HG03558 (cell line): ENCODE results near the gene PHLDB3.
"Not testable (repeated sequence)": the region's sequence is repeated elsewhere in the genome, so short reads cannot be mapped to it uniquely, and the experiment has no call there.

Source experiments
- ATAC-seq: cut with Tn5 transposase; IDR thresholded peaks from one replicate; pipeline ENCODE4 v1.9.1; 2021; ENCODE audit warnings: moderate number of reproducible peaks; ENCODE audit not compliant: unreplicated experiment; ENCODE audit errors: extremely low read depth

Gene PHLDB3

DNA sequence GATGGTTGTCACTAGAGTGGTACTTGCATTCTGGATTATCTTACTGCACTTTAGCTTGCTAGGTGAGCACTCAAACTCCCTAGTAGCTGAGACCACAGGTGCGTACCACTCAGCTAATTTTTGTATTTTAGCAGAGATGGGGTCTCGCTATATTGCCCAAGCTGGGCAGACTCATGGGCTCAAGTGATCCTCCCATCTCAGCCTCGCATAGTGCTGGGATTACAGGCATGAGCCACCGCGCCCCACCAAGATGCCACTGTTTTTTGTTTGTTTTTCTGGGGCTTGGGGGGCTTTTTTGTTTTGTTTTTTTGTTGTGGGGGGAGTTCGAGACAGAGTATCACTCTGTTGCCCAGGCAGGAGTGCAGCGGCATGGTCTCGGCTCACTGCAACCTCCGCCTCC lies 56.9 kb downstream of the PHLDB3 start:
- no peak for ATAC-seq

GRCh38 chr19:43446746-43447489 lies 57.6 kb downstream of the PHLDB3 start:
- ATAC-seq, result no peak

DNA sequence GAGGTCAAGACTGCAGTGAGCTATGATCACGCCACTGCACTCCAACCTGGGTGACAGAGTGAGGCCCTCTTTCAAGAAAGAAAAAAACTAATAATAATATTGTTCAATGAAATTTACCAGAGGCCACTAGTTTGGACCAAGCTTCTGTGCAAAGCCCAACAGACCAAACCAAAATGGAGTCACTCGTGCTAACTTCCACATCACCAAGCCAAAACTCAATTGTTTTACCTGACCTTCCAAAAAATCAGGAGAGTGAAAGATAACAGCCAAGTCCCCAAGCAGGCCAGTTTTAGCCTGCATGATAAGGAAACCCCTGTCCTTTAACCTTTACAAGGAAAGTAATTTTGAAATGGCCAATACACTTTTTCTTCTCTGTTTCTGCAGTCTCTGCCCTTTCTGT lies 59.1 kb downstream of the PHLDB3 start:
- no peak for ATAC-seq

- no peak for ATAC-seq
Measured at GRCh38 chr19:43444531-43445287, 59.8 kb downstream of the PHLDB3 start.

- ATAC-seq, result not testable (repeated sequence)
Measured at GRCh38 chr19:43444091-43444490, 60.5 kb downstream of the PHLDB3 start.

GRCh38 chr19:43441716-43442115 lies 62.8 kb downstream of the PHLDB3 start:
- no peak for ATAC-seq

- no peak for ATAC-seq
Measured at GRCh38 chr19:43439709-43440063, 64.9 kb downstream of the PHLDB3 start.

DNA sequence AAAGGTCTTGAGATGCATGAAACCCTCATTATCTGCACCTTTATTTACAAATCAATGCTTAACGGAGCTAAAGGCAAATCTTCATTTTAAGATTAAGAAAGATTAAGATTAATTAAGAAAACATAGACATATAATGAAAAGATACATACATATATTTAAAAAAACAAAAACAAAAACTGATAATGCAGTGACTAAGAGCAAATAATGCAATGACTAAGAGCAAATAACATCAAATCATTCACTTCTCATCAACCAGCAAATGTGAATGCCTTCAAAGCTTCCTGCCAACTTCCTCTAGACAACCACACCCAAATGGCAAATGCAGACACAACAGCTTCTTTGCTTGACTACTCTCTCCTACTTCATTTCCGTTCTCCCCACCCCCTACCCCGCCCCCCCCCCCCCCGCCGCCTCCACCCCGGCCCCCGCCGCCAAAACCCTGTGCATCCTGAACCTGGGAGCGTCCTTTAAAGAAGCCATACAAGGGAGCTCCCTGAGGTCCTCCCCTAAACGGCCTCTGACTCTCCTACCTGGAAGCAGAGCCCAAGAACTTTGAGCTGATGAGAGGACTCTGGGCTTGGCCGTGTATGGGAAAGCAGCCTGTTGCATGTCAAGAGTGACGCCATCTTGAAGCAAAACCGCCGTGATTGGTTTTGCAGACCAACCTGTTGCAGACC lies 65.4 kb downstream of the PHLDB3 start:
- ATAC-seq, result no peak

GRCh38 chr19:43438291-43439031 lies 66.1 kb downstream of the PHLDB3 start:
- no peak for ATAC-seq

GRCh38 chr19:43437712-43438111 lies 66.8 kb downstream of the PHLDB3 start:
- ATAC-seq, result no peak

DNA sequence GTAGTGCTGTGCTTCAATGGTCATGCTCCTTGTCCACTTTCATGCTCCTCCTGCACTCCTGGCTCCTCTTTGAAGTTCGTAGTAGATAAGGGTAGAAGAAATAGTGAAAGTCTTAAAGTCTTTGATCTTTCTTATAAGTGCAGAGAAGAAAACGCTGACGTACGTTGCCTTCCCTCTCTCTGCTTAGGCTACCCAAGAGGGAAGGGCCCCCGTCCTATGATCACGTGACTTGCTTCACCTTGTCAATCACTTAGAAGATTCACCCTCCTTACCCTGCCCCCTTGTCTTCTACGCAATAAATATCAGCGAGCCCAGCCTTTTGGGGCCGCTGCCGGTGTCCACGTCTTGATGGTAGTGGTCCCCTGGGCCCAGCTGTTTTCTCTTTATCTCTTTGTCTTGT lies 67.3 kb downstream of the PHLDB3 start:
- not testable (repeated sequence) for ATAC-seq

GRCh38 chr19:43435775-43436174 lies 68.8 kb downstream of the PHLDB3 start:
- no peak for ATAC-seq

- no peak for ATAC-seq
Measured at GRCh38 chr19:43433689-43434088, 70.9 kb downstream of the PHLDB3 start.

- no peak for ATAC-seq
Measured at GRCh38 chr19:43433358-43433673, 71.2 kb downstream of the PHLDB3 start.

DNA sequence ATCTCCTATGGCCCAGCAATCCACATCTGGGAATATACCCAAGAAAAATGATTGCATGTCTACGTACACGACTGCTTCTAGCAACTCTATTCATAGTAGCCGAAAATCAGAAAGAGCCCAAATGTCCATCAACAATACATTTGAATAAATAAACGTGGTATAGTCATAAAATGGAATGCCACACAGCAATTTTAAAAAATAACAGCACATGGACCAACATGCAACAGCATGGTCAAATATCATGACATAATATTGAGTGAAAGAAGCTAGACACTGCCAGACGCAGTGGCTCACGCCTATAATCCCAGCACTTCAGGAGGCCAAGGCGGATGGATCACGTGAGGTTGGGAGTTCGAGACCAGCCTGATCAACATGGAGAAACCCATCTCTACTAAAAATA lies 73.6 kb downstream of the PHLDB3 start:
- no peak for ATAC-seq

- no peak for ATAC-seq
Measured at GRCh38 chr19:43430142-43430710, 74.3 kb downstream of the PHLDB3 start.

GRCh38 chr19:43429395-43429794 lies 75.2 kb downstream of the PHLDB3 start:
- no peak for ATAC-seq

DNA sequence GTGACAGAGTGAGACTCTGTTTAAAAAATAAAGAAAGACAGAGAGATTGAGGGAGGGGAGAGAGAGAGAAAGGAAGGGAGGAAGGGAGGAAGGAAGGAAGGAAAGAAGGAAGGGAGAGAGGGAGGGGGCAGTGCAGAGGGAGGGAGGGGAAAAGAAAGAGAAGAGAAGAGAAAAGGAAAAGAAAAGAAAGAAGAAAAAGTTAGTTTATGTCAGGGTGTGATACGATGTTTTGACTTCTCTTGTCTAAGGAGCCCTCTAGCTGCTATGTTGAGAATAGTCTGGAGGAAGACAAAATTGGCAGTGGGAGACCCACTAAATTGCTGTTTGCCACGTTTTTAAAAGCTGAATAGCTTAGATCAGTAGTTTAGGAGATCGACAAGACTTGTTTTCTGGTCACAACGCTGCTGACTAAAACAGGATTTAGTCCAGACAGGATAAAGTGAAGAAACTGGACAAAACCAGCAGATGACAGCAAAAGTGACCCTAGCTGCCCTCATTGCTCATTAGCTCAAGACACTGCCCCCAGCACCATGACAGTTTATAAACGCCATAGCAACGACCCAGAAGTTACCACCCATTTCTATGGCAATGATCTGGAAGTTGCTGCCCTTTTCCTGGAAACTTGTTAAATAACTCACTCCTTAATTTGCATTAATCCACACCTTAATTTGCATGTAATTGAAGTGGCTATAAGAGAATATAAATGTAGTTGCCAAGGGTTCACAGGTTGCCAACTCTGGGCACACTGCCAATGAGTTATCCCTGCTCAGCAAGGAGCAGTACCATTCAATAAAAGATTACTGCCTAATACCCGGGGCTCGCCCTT lies 78.8 kb downstream of the PHLDB3 start:
- no peak for ATAC-seq
